ENCODE data around the gene GAGE12E. TPM values are rescaled to one million over a fixed set of nuclear protein-coding genes. Genes with fewer than 3 reads are reported as not detected.
A peak's percentile ranks its signal among the peaks of the same experiment; 100 is the strongest.
"Not testable (repeated sequence)": the region's sequence is repeated elsewhere in the genome, so short reads cannot be mapped to it uniquely, and the experiment has no call there.

The GAGE12E gene
- total and polyA plus RNA-seq, 2 donors from 2014 or later: not detected

DNA sequence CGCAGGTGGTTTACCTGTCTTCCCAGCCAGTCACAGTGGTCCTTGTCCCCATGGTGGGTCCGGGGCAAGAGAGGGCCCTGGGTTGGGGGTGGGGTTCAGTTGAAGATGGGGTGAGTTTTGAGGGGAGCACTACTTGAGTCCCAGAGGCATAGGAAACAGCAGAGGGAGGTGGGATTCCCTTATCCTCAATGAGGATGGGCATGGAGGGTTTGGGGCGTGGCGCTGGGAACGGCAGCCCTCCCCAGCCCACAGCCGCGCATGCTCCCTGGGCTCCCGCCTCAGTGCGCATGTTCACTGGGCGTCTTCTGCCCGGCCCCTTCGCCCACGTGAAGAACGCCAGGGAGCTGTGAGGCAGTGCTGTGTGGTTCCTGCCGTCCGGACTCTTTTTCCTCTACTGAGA lies 38.1 kb downstream of the GAGE12E start, which contains the start of gene GAGE2A:
Gene GAGE2A (plus strand): TSS at position 301 of the 400 bp plus-strand sequence. CDS start 1,155 bp downstream, outside the sequence.
- H3K9me3 ChIP-seq (ENCODE audit: control insufficient read depth in 2 of 3, insufficient read depth in 1 of 3, low read length in 3 of 3); FAIRE-seq; H3K36me3 ChIP-seq (ENCODE audit: control insufficient read depth in 2 of 3, insufficient read depth in 3 of 3, low read length in 3 of 3); H3K4me1 ChIP-seq (ENCODE audit: control insufficient read depth in 2 of 3, insufficient read depth in 2 of 3, low read depth in 1 of 3, low read length in 3 of 3); H3K4me3 ChIP-seq (ENCODE audit: low read length in 3 of 3); DNase-seq; H3K27me3 ChIP-seq (ENCODE audit: control insufficient read depth, insufficient read depth, low read length); H3K9ac ChIP-seq (ENCODE audit: low read length in 3 of 3); intact Hi-C loops (cut with DNase I); H3K27ac ChIP-seq (ENCODE audit: low read depth in 2 of 2, low read length in 2 of 2): not testable (repeated sequence)

DNA sequence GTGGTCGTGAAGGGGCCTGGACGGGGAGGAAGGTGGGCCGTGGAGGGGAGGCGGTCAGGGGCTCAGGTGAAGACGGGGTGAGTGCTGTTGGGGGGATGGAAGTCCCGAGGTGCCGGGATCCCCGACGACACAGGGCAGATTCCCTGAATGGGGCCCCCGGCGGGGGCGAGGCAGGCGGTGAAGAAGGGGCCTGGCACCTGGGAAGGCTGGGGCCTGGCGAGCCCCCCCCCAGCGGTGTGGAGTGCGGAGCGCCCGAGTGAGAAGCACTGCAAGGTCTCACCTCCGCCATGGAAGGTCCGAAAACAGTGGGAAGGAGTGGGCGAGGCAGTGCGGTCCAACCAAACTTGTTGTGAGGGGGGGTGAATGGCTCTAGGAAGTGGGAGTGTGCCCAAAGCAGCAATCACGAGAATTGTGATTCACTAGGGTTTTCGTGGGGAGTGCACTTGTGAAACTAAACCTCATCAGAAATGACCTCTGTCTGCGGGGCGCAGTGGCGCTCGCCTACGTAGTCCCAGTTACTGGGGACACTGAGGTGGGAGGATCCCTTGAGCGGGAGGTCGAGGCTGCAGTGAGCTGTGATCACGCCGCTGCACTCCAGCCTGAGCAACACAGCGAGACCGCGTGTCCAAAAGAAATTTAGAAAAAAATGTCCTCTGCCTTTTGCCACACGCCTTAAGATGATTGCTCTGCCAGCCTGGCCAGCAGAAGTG lies 38.8 kb downstream of the GAGE12E start:
- H3K27ac ChIP-seq (ENCODE audit: low read depth in 2 of 2, low read length in 2 of 2); H3K27me3 ChIP-seq (ENCODE audit: control insufficient read depth, insufficient read depth, low read length); H3K9ac ChIP-seq (ENCODE audit: low read length in 3 of 3); H3K4me1 ChIP-seq (ENCODE audit: control insufficient read depth in 2 of 3, insufficient read depth in 2 of 3, low read depth in 1 of 3, low read length in 3 of 3); FAIRE-seq; H3K9me3 ChIP-seq (ENCODE audit: control insufficient read depth in 2 of 3, insufficient read depth in 1 of 3, low read length in 3 of 3); H3K4me3 ChIP-seq (ENCODE audit: low read length in 3 of 3); intact Hi-C loops (cut with DNase I); H3K36me3 ChIP-seq (ENCODE audit: control insufficient read depth in 2 of 3, insufficient read depth in 3 of 3, low read length in 3 of 3): not testable (repeated sequence)
- DNase-seq: peak in 1 of 5 donors; percentile 85

DNA sequence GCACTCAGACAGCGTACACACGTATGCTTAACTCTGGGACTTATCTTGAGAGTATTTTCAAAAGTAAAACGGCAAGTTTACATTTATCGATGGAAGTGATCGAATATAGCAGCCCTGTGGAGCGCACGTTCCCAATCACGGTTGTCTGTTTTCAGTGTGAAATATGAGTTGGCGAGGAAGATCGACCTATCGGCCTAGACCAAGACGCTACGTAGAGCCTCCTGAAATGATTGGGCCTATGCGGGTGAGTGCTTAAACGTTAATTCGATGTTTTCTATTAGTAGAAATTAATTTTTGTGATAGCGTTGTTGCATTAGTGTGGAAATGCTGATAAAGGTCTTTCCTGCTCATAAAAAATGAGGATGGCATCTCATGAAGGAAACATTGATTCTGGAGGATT lies 39.4 kb downstream of the GAGE12E start:
- H3K9ac ChIP-seq (ENCODE audit: low read length in 3 of 3); H3K4me3 ChIP-seq (ENCODE audit: low read length in 3 of 3); H3K4me1 ChIP-seq (ENCODE audit: control insufficient read depth in 2 of 3, insufficient read depth in 2 of 3, low read depth in 1 of 3, low read length in 3 of 3); FAIRE-seq; H3K9me3 ChIP-seq (ENCODE audit: control insufficient read depth in 2 of 3, insufficient read depth in 1 of 3, low read length in 3 of 3); intact Hi-C loops (cut with DNase I); H3K36me3 ChIP-seq (ENCODE audit: control insufficient read depth in 2 of 3, insufficient read depth in 3 of 3, low read length in 3 of 3); H3K27me3 ChIP-seq (ENCODE audit: control insufficient read depth, insufficient read depth, low read length); H3K27ac ChIP-seq (ENCODE audit: low read depth in 2 of 2, low read length in 2 of 2): not testable (repeated sequence)
- DNase-seq: peak in 1 of 5 donors; percentile 9

DNA sequence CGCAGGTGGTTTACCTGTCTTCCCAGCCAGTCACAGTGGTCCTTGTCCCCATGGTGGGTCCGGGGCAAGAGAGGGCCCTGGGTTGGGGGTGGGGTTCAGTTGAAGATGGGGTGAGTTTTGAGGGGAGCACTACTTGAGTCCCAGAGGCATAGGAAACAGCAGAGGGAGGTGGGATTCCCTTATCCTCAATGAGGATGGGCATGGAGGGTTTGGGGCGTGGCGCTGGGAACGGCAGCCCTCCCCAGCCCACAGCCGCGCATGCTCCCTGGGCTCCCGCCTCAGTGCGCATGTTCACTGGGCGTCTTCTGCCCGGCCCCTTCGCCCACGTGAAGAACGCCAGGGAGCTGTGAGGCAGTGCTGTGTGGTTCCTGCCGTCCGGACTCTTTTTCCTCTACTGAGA lies 47.6 kb downstream of the GAGE12E start, which contains the start of gene GAGE1:
Gene GAGE1 (plus strand): TSS at position 301 of the 400 bp plus-strand sequence. CDS start 1,155 bp downstream, outside the sequence.
- FAIRE-seq; H3K27ac ChIP-seq (ENCODE audit: low read depth in 2 of 2, low read length in 2 of 2); H3K27me3 ChIP-seq (ENCODE audit: control insufficient read depth, insufficient read depth, low read length); DNase-seq; intact Hi-C loops (cut with DNase I); H3K9me3 ChIP-seq (ENCODE audit: control insufficient read depth in 2 of 3, insufficient read depth in 1 of 3, low read length in 3 of 3); H3K4me3 ChIP-seq (ENCODE audit: low read length in 3 of 3); H3K4me1 ChIP-seq (ENCODE audit: control insufficient read depth in 2 of 3, insufficient read depth in 2 of 3, low read depth in 1 of 3, low read length in 3 of 3); H3K36me3 ChIP-seq (ENCODE audit: control insufficient read depth in 2 of 3, insufficient read depth in 3 of 3, low read length in 3 of 3); H3K9ac ChIP-seq (ENCODE audit: low read length in 3 of 3): not testable (repeated sequence)

Other genes with a start within 250 kb of the GAGE12E start
- not detected for gene GAGE10, start 247.6 kb upstream of the GAGE12E start, total RNA-seq
- not detected for gene GAGE10, start 247.6 kb upstream of the GAGE12E start, polyA plus RNA-seq (ENCODE audit: insufficient read depth, low read depth, low replicate concordance)
- not detected for gene GAGE12J, start 229.3 kb upstream of the GAGE12E start, total RNA-seq
- gene GAGE12J, start 229.3 kb upstream of the GAGE12E start, polyA plus RNA-seq (ENCODE audit: insufficient read depth, low read depth, low replicate concordance): not detected
- gene GAGE13, start 219.7 kb upstream of the GAGE12E start, total RNA-seq: not detected
- not detected for gene GAGE13, start 219.7 kb upstream of the GAGE12E start, polyA plus RNA-seq (ENCODE audit: insufficient read depth, low read depth, low replicate concordance)
- not detected for gene GAGE12C, start 19.1 kb upstream of the GAGE12E start, total RNA-seq
- not detected for gene GAGE12C, start 19.1 kb upstream of the GAGE12E start, polyA plus RNA-seq (ENCODE audit: insufficient read depth, low read depth, low replicate concordance)
- gene GAGE12D, start 9.6 kb upstream of the GAGE12E start, total RNA-seq: not detected
- gene GAGE12D, start 9.6 kb upstream of the GAGE12E start, polyA plus RNA-seq (ENCODE audit: insufficient read depth, low read depth, low replicate concordance): not detected
- gene GAGE12F, start 9.6 kb downstream of the GAGE12E start, total RNA-seq: not detected
- not detected for gene GAGE12F, start 9.6 kb downstream of the GAGE12E start, polyA plus RNA-seq (ENCODE audit: insufficient read depth, low read depth, low replicate concordance)
- gene GAGE12G, start 19.1 kb downstream of the GAGE12E start, total RNA-seq: not detected
- gene GAGE12G, start 19.1 kb downstream of the GAGE12E start, polyA plus RNA-seq (ENCODE audit: insufficient read depth, low read depth, low replicate concordance): not detected
- gene GAGE12H, start 28.7 kb downstream of the GAGE12E start, total RNA-seq: not detected
- not detected for gene GAGE12H, start 28.7 kb downstream of the GAGE12E start, polyA plus RNA-seq (ENCODE audit: insufficient read depth, low read depth, low replicate concordance)
- gene GAGE2A, start 38.2 kb downstream of the GAGE12E start, total RNA-seq: not detected
- not detected for gene GAGE2A, start 38.2 kb downstream of the GAGE12E start, polyA plus RNA-seq (ENCODE audit: insufficient read depth, low read depth, low replicate concordance)
- gene GAGE1, start 47.7 kb downstream of the GAGE12E start, total RNA-seq: not detected
- gene GAGE1, start 47.7 kb downstream of the GAGE12E start, polyA plus RNA-seq (ENCODE audit: insufficient read depth, low read depth, low replicate concordance): not detected
- gene PAGE1, start 144.7 kb downstream of the GAGE12E start, total RNA-seq: not detected
- not detected for gene PAGE1, start 144.7 kb downstream of the GAGE12E start, polyA plus RNA-seq (ENCODE audit: insufficient read depth, low read depth, low replicate concordance)

Measured in kidney (tissue), 11 donors.